Activated naive CD4-positive, alpha-beta T cell treated with anti-CD3 and anti-CD28 coated beads, Interleukin-2, amount 50 U/mL, for 72 hours (primary cell): Measurements from ENCODE around the gene OR51F2. TPM values are rescaled to one million over a fixed set of nuclear protein-coding genes. Genes with fewer than 3 reads are reported as not detected.
"Not testable (repeated sequence)": the region's sequence is repeated elsewhere in the genome, so short reads cannot be mapped to it uniquely, and the experiment has no call there.

Experiments used
- ATAC-seq, 2 donors: fragments of 150-1000 bp; cut with Tn5 transposase; 2 replicates each; pipeline ENCODE4 v1.10.0; 2021; ENCODE audit warnings: mild to moderate bottlenecking in 2 of 2, moderate library complexity in 2 of 2
- DNase-seq, 2 donors: peaks; one replicate each; pipeline ENCODE4 v3.0.0; 2021 to 2022; ENCODE audit warnings: low spot score in 2 of 2
- H3K27ac Mint-ChIP-seq, 2 donors: one replicate each; pipeline ENCODE4 v1.8.0; 2022; ENCODE audit warnings: mild to moderate bottlenecking in 2 of 2, mixed read lengths in 2 of 2
- H3K36me3 Mint-ChIP-seq, 2 donors: one replicate each; pipeline ENCODE4 v1.8.0; 2022; ENCODE audit warnings: mixed read lengths in 2 of 2
- H3K9me3 Mint-ChIP-seq, 2 donors: one replicate each; pipeline ENCODE4 v1.8.0; 2022; ENCODE audit warnings: mixed read lengths in 2 of 2
- total RNA-seq, 2 donors: library from RNA; stranded (reverse); gene quantifications; one replicate each; pipeline ENCODE4 v1.2.3, GENCODE V29; 2022

Gene OR51F2, protein sequence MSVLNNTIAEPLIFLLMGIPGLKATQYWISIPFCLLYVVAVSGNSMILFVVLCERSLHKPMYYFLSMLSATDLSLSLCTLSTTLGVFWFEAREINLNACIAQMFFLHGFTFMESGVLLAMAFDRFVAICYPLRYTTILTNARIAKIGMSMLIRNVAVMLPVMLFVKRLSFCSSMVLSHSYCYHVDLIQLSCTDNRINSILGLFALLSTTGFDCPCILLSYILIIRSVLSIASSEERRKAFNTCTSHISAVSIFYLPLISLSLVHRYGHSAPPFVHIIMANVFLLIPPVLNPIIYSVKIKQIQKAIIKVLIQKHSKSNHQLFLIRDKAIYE
- total RNA-seq: not detected

- Mint-ChIP-seq H3K36me3 (no peaks in the 10 kb centered on the region), H3K9me3 (no peaks in the 10 kb centered on the region), H3K27ac (no peak within 1 kb of the TSS)
- ATAC-seq (no peak), DNase-seq (no peak)
Measured at GRCh38 chr11:4821021-4821420, at the start of gene OR51F2. Gene OR51F2 (plus strand): TSS chr11:4821321. CDS start chr11:4821422, 101 bp downstream.

GRCh38 chr11:4782454-4782853 is 38.7 kb upstream of the OR51F2 start:
- DNase-seq: no peak
- no peak for ATAC-seq
- H3K27ac Mint-ChIP-seq: no peak overlapping the region
- H3K36me3 Mint-ChIP-seq: no peaks in the 10 kb centered on the region
- H3K9me3 Mint-ChIP-seq: peaks cover 7 to 16% of the 10 kb centered on the region in 2 donors

DNA sequence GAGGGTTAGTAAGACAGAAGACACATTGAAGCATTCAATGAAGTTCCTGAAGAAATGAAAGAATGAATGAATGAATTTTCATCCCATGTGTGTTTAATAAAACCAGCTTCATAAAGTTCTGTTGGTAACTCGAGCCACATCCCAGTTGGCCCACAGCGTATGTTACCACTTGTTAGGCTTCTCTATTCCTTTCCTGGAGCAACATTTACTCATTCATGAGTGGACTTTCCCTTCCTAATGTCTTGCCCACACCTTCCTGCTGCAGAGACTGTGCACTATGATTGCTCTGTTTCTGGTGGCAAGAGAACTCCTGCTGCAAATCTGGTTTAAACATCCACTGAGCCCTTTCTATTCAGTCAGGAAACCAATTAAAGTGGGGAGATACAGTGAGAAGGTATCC is 23.9 kb upstream of the OR51F2 start:
- Mint-ChIP-seq H3K9me3 (no peaks in the 10 kb centered on the region), H3K36me3 (no peaks in the 10 kb centered on the region), H3K27ac (no peak overlapping the region)
- ATAC-seq (no peak), DNase-seq (no peak)

DNA sequence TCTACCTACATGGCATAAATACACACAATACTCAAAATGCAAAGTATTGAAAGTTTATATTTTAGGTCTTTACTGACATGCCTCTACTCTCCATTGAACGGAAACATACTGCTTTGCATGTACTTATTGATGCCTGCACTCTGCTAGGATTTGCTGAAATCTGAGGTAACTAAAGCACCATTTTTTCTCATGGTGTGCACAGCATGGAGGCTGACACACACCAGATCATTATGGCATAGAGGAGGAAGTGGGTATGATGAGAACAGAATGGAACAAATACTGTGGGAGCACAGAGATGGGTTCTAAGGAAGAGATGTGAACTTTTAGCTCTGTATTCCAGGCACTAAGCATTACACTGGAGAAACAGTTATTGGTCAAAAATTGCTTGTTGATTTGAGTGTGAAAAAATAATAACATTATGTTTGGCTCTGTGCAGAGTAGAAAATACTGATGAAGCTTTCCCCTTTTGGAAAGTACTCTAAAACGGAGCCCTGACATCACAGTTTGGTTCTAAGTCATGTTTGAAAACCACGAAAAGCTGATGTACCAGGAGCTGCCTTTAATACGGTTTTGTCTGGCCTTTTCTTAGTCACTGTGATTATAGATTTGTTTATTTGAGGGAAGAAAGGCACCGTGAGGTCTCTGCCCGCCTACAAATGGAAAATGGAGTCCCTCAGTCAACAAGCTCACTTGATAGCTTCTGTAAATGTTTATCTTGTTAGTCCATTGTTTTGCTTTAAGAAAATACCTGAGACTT is 22.5 kb upstream of the OR51F2 start:
- Mint-ChIP-seq H3K9me3 (no peaks in the 10 kb centered on the region), H3K27ac (no peak overlapping the region), H3K36me3 (no peaks in the 10 kb centered on the region)
- DNase-seq (no peak), ATAC-seq (no peak)

DNA sequence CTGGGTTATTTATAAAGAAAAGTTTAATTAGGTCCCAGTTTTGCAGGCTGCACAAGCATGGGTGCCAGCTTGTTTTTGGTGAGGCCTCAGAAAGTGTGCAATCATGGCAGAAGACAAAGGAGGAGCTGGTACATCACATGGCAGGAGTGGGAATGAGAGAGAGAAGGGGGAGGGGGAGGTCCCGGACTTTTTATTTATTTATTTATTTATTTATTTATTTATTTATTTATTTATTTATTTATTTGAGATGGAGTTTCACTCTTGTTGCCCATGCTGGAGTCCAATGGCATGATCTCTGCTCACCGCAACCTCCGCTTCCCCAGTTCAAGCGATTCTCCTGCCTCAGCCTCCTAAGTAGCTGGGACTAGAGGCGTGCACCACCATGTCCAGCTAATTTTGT is 19.8 kb upstream of the OR51F2 start:
- DNase-seq, H3K9me3 Mint-ChIP-seq, H3K27ac Mint-ChIP-seq, ATAC-seq, H3K36me3 Mint-ChIP-seq: not testable (repeated sequence)

DNA sequence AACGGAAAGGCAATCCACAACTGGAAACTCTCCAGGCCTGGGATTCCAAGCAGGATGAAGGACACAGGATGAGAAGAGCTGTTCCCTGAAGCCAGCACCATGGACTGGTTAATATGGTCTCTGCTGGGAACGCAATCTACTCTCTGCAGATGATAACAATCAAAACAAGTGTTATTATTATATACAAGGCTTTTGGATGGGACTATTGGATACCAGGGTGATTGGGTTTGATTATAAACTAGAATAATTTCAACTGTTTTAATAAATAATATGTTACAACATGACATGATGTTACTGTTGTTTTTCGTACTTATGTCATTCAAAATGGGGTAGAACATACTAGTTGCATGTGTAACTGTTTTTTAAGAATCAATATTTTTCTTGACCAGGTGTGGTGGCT is 16.8 kb upstream of the OR51F2 start, which contains the start of gene OR52R1:
OR52R1 (minus strand) TSS at position 101 of the 400 bp plus-strand sequence; CDS start at position 101, 0 bp downstream.
- Mint-ChIP-seq H3K36me3 (no peaks in the 10 kb centered on the region), H3K27ac (no peak within 1 kb of the TSS), H3K9me3 (peaks cover 0 to 5% of the 10 kb centered on the region in 2 donors)
- no peak for ATAC-seq
- DNase-seq: no peak

GRCh38 chr11:4808476-4808875 is 12.6 kb upstream of the OR51F2 start:
- Mint-ChIP-seq H3K27ac (no peak overlapping the region), H3K9me3 (peaks cover 0 to 5% of the 10 kb centered on the region in 2 donors), H3K36me3 (no peaks in the 10 kb centered on the region)
- DNase-seq: no peak
- ATAC-seq: no peak

- no peaks in the 10 kb centered on the region for H3K36me3 Mint-ChIP-seq
- no peak for DNase-seq
- H3K9me3 Mint-ChIP-seq: no peaks in the 10 kb centered on the region
- H3K27ac Mint-ChIP-seq: no peak overlapping the region
- ATAC-seq: no peak
Measured at GRCh38 chr11:4809246-4809645, 11.9 kb upstream of the OR51F2 start.

- no peak for DNase-seq
- Mint-ChIP-seq H3K36me3 (no peaks in the 10 kb centered on the region), H3K9me3 (no peaks in the 10 kb centered on the region), H3K27ac (no peak overlapping the region)
- ATAC-seq: no peak
Measured at GRCh38 chr11:4825132-4825531, 4.0 kb downstream of the OR51F2 start.

GRCh38 chr11:4826425-4826824 is 5.3 kb downstream of the OR51F2 start:
- DNase-seq: no peak
- ATAC-seq: no peak
- no peak overlapping the region for H3K27ac Mint-ChIP-seq
- no peaks in the 10 kb centered on the region for H3K9me3 Mint-ChIP-seq
- H3K36me3 Mint-ChIP-seq: no peaks in the 10 kb centered on the region

DNA sequence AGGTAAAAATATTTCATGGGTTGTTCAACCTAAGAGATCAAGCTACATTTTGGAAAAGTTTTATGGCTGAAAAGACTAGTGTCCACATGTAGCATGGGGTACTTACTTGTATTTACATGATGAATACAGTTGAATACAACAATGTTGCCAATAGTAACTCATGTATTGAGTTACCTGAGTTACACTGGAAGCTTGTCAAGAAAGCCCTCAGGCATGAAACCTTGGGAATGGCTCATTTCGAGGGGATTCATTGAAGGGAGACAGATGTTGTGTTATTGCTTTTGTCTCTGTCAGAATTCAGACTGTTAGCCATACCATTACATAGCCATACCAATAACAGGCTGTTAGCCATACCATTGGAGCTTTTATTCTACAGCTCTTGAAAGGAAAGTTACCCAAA is 9.2 kb downstream of the OR51F2 start:
- no peak overlapping the region for H3K27ac Mint-ChIP-seq
- H3K9me3 Mint-ChIP-seq: no peaks in the 10 kb centered on the region
- ATAC-seq: no peak
- H3K36me3 Mint-ChIP-seq: no peaks in the 10 kb centered on the region
- DNase-seq: no peak

- Mint-ChIP-seq H3K27ac (no peak overlapping the region), H3K36me3 (no peaks in the 10 kb centered on the region), H3K9me3 (no peaks in the 10 kb centered on the region)
- no peak for ATAC-seq
- no peak for DNase-seq
Measured at GRCh38 chr11:4830909-4831308, 9.8 kb downstream of the OR51F2 start.

- DNase-seq: no peak
Measured at GRCh38 chr11:4839851-4840549, 18.9 kb downstream of the OR51F2 start.

DNA sequence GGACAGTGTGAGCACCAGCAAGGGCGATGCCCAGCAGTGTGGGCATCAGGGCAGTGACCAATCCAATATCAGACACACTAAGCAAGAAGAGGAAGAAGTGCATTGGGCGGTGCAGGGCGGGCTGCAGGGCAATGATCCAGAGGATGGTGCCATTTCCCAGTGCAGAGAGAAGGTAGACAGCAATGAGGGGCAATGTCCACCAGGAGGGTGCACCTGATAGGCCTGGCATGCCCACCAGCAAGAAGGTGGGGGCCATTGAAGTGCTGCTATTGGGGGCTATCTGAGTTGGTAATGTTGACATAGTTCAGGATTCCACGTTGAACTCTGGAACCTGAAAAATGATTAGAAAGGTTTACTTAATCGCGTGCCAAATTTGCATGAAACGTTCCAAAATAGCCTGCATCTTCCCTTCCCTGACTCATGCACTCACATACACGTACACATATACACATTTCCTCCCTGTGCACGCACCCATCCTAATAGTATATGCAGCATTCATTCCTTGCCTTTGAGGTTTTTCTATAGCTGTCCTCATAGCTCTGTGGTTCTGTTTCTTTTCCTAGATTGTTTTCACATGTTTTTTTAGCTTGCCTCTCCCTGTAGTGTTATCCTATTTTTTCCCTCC is 27.9 kb downstream of the OR51F2 start, which contains the start of gene OR51S1:
OR51S1 (minus strand) TSS at position 301 of the 625 bp plus-strand sequence; CDS start at position 301, 0 bp downstream.
- Mint-ChIP-seq H3K36me3 (no peaks in the 10 kb centered on the region), H3K27ac (no peak within 1 kb of the TSS), H3K9me3 (no peaks in the 10 kb centered on the region)
- DNase-seq (no peak), ATAC-seq (no peak)

More at GRCh38 chr11:4839851-4840549, 18.9 kb downstream of the OR51F2 start:
- H3K36me3 Mint-ChIP-seq: peaks cover 0 to 7% of the 10 kb centered on the region in 2 donors
- H3K27ac Mint-ChIP-seq: no peak overlapping the region
- H3K9me3 Mint-ChIP-seq: no peaks in the 10 kb centered on the region
- ATAC-seq: no peak

GRCh38 chr11:4851033-4851432 is 29.9 kb downstream of the OR51F2 start:
- Mint-ChIP-seq H3K9me3 (peaks cover 0 to 4% of the 10 kb centered on the region in 2 donors), H3K27ac (no peak overlapping the region), H3K36me3 (no peaks in the 10 kb centered on the region)
- ATAC-seq (no peak), DNase-seq (no peak)

DNA sequence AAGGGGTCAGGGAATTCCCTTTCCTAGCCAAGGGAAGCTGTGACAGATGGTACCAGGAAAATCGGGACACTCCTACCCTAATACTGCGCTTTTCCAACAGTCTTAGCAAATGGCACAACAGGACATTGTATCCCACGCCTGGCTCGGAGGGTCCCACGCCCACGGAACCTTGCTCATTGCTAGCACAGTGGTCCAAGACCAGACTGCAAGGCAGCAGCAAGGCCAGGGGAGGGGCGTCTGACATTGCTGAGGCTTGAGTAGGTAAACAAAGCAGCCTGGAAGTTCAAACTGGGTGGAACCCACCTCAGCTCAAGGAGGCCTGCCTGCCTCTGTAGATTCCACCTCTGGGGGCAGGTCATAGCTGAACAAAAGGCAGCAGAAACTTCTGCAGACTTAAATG is 33.2 kb downstream of the OR51F2 start:
- not testable (repeated sequence) for ATAC-seq, H3K27ac Mint-ChIP-seq, DNase-seq, H3K36me3 Mint-ChIP-seq, H3K9me3 Mint-ChIP-seq
